GM19395 (cell line): ENCODE measurements around the gene SPON2.
"Not testable (repeated sequence)": the region's sequence is repeated elsewhere in the genome, so short reads cannot be mapped to it uniquely, and the experiment has no call there.

ENCODE experiments used
- ATAC-seq: cut with Tn5 transposase; IDR thresholded peaks from one replicate; pipeline ENCODE4 v1.9.1; 2021; ENCODE audit warnings: mild to moderate bottlenecking, moderate library complexity; ENCODE audit not compliant: unreplicated experiment

SPON2 gene

GRCh38 chr4:1152290-1152689 lies 20.1 kb downstream of the SPON2 start:
- ATAC-seq = no peak

GRCh38 chr4:1151541-1151940 lies 20.8 kb downstream of the SPON2 start:
- ATAC-seq = no peak

- no peak for ATAC-seq
Measured at GRCh38 chr4:1150875-1151274, 21.5 kb downstream of the SPON2 start.

GRCh38 chr4:1139860-1140259 lies 32.5 kb downstream of the SPON2 start:
- no peak for ATAC-seq

GRCh38 chr4:1137850-1138249 lies 34.5 kb downstream of the SPON2 start:
- no peak for ATAC-seq

GRCh38 chr4:1137063-1137776 lies 35.2 kb downstream of the SPON2 start:
- no peak for ATAC-seq

- no peak for ATAC-seq
Measured at GRCh38 chr4:1136048-1136447, 36.3 kb downstream of the SPON2 start.

GRCh38 chr4:1133033-1133432 lies 39.4 kb downstream of the SPON2 start:
- ATAC-seq = no peak

- no peak for ATAC-seq
Measured at GRCh38 chr4:1130316-1131186, 41.8 kb downstream of the SPON2 start.

GRCh38 chr4:1126506-1126905 lies 45.9 kb downstream of the SPON2 start:
- ATAC-seq = no peak

GRCh38 chr4:1125466-1125865 lies 46.9 kb downstream of the SPON2 start:
- not testable (repeated sequence) for ATAC-seq

GRCh38 chr4:1124818-1125217 lies 47.6 kb downstream of the SPON2 start:
- ATAC-seq = no peak

- ATAC-seq = no peak
Measured at GRCh38 chr4:1122505-1122904, 49.9 kb downstream of the SPON2 start.
